Suprapubic skin (tissue), 4 donors: Measurements from ENCODE around the gene MARK4. TPM values are rescaled to one million over a fixed set of nuclear protein-coding genes. Genes with fewer than 3 reads are reported as not detected.

Experiments used
- DNase-seq, 2 donors: peaks; one replicate each; pipeline ENCODE4 v3.0.0-alpha.2; 2019; ENCODE audit warnings: low spot score in 2 of 2
- H3K27ac ChIP-seq: fragments of 200-600 bp; sonication (generic); one replicate; pipeline ENCODE4 v1.5.1; 2019
- H3K27me3 ChIP-seq: fragments of 200-600 bp; sonication (generic); one replicate; pipeline ENCODE4 v1.5.1; 2019
- H3K36me3 ChIP-seq: fragments of 200-600 bp; sonication (generic); one replicate; pipeline ENCODE4 v1.5.1; 2019
- H3K4me1 ChIP-seq: fragments of 200-600 bp; sonication (generic); one replicate; pipeline ENCODE4 v1.5.1; 2019
- H3K4me3 ChIP-seq: fragments of 200-600 bp; sonication (generic); one replicate; pipeline ENCODE4 v1.5.1; 2019; ENCODE audit warnings: mild to moderate bottlenecking
- H3K9me3 ChIP-seq: fragments of 200-600 bp; sonication (generic); one replicate; pipeline ENCODE4 v1.5.1; 2019
- EP300 ChIP-seq: sonication (generic); formaldehyde crosslinking; IDR thresholded peaks from one replicate; pipeline ENCODE4 v1.6.1; 2017; ENCODE audit warnings: antibody characterized with exemption
- POLR2A ChIP-seq, 2 donors: fragments of 450-650 bp; IDR thresholded peaks; one replicate each; pipeline ENCODE4 v1.6.1; 2017; ENCODE audit warnings: antibody characterized with exemption in 2 of 2, mild to moderate bottlenecking in 2 of 2, moderate library complexity in 2 of 2
- POLR2AphosphoS5 ChIP-seq, 3 donors: sonication (generic); formaldehyde crosslinking; IDR thresholded peaks; one replicate each; pipeline ENCODE4 v1.6.1; 2017; ENCODE audit warnings: antibody characterized with exemption in 3 of 3
- WGBS: methylation state at CpG from one replicate; pipeline ENCODE4 v1.1.5; 2018; 5-methylcytosine and 5-hydroxymethylcytosine counted together
- total RNA-seq, 4 donors: library from RNA; depleted of rRNA; stranded (reverse); fragments of >200 nt; gene quantifications; one replicate each; pipeline ENCODE4 v1.1.0, GENCODE V29; 2016
- TF ChIP-seq, protein P1 (sequence below), 2 donors: fragments of 200-600 bp in 1 of 2; fragments of 450-650 bp in 1 of 2; sonication (generic) in 1 of 2; IDR thresholded peaks; one replicate each; pipeline ENCODE4 v1.5.1; 2016 to 2019; ENCODE audit warnings: antibody characterized with exemption in 2 of 2, mild to moderate bottlenecking in 1 of 2, moderate library complexity in 1 of 2

The MARK4 gene
- total RNA-seq, 4 donors from 2014 or later = 37.4 to 56.2 (median 49.0) TPM

DNA sequence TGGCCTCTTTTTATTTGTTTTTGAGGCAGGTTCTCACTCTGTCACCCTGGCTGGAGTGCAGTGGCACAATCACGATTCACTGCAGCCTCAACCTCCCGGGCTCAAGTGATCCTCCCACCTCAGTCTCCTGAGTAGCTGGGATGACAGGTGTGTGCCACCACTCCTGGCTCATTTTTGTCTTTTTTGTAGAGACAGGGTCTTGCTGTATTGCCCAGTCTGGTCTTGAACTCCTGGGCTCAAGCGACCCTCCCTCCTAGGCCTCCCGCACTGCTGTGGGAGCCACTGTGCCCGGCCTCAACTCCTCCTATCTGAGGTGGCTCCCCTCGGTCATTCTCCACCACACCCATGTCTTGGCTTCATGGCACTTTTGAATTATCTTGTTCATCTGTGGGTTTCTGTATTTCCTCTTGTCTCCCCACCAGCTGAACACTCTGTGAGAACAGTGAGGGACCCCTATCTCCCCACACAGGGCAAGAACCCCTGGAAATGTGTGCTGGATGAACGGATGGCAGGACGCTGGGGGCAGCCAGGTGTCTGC lies 63.7 kb downstream of the MARK4 start:
- Histone ChIP-seq H3K36me3 (no peaks in the 10 kb centered on the region), H3K4me1 (no peaks in the 10 kb centered on the region), H3K27ac (no peak overlapping the region), H3K4me3 (no peak overlapping the region), H3K9me3 (no peaks in the 10 kb centered on the region), H3K27me3 (peaks cover 31% of the 10 kb centered on the region)
- TF ChIP-seq EP300 = no peak
- TF ChIP-seq, protein P1, sequence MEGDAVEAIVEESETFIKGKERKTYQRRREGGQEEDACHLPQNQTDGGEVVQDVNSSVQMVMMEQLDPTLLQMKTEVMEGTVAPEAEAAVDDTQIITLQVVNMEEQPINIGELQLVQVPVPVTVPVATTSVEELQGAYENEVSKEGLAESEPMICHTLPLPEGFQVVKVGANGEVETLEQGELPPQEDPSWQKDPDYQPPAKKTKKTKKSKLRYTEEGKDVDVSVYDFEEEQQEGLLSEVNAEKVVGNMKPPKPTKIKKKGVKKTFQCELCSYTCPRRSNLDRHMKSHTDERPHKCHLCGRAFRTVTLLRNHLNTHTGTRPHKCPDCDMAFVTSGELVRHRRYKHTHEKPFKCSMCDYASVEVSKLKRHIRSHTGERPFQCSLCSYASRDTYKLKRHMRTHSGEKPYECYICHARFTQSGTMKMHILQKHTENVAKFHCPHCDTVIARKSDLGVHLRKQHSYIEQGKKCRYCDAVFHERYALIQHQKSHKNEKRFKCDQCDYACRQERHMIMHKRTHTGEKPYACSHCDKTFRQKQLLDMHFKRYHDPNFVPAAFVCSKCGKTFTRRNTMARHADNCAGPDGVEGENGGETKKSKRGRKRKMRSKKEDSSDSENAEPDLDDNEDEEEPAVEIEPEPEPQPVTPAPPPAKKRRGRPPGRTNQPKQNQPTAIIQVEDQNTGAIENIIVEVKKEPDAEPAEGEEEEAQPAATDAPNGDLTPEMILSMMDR (IDR thresholded peaks at IDR 0.05) = no peak
- TF ChIP-seq POLR2AphosphoS5 (IDR thresholded peaks at IDR 0.05) = no peak
- no peak for TF ChIP-seq POLR2A (IDR thresholded peaks at IDR 0.05)
- 80% methylated on average over 8 of the region's 8 CpGs for WGBS
- no peak for DNase-seq

DNA sequence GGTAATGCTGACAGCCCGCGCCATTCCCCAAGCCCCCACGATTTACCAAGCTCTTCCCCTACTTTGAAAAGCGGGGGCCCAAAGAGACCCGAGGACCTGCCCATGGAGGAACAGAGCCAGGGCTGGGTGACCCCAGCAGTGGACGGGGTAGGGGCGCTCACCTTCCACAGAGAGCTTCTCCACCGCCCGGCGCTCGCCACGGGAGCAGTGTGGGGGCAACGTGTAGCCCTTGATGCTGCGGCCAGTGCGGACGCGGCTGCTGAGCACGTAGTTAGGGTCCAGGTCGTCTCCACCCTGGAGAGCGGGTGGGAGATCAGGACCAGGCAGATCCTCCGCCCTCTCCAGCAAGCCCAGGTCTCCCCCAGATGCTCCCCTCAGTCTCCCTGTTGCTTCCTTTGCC lies 64.2 kb downstream of the MARK4 start:
- Histone ChIP-seq H3K27ac (no peak overlapping the region), H3K27me3 (peaks cover 31% of the 10 kb centered on the region), H3K4me3 (no peak overlapping the region), H3K36me3 (no peaks in the 10 kb centered on the region), H3K4me1 (no peaks in the 10 kb centered on the region), H3K9me3 (no peaks in the 10 kb centered on the region)
- no peak for DNase-seq
- WGBS = 78% methylated on average over 7 of the region's 21 CpGs
- no peak for TF ChIP-seq POLR2AphosphoS5 (IDR thresholded peaks at IDR 0.05)
- no peak for TF ChIP-seq POLR2A (IDR thresholded peaks at IDR 0.05)
- no peak for TF ChIP-seq EP300
- TF ChIP-seq, protein P1 (IDR thresholded peaks at IDR 0.05) = no peak

DNA sequence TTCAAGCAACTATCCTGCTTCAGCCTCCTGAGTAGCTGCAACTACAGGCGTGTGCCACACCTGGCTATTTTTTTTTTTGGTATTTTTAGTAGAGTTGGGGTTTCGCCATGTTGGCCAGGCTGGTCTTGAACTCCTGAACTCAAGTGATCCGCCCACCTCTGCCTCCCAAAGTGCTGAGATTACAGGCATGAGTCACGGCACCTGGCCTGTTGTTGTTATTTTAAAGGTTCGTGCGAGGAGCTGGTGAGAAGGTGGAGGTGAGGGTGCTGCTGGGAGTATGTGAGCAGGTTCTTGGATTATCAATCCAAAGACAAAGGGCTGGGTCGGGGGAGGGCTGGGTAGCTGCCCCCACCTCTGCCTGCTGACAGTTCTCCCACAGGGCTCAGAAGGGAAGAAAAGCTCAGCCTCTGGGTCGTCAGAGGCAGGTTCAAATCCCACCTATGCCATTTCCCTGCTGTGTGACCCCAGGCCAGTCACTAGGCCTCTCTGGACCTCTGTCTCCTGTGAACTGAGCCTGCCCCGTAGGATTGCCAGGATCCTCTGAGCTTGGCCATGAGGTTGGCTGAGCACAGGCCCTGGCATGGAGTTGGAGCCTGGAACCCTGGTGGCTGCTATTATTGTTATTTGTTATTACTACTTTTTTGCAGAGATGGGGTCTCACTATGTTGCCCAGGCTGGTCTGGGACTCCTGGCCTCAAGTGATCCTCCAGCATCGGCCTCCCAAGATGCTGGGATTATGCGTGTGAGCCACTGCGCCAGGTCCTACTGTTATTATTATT lies 70.1 kb downstream of the MARK4 start:
- Histone ChIP-seq H3K4me1 (peaks cover 12% of the 10 kb centered on the region), H3K9me3 (no peaks in the 10 kb centered on the region), H3K27me3 (peaks cover 53% of the 10 kb centered on the region), H3K36me3 (no peaks in the 10 kb centered on the region), H3K4me3 (no peak overlapping the region), H3K27ac (no peak overlapping the region)
- TF ChIP-seq EP300 (no peak), POLR2AphosphoS5 (IDR thresholded peaks at IDR 0.05) (no peak), POLR2A (IDR thresholded peaks at IDR 0.05) (no peak)
- TF ChIP-seq, protein P1 (IDR thresholded peaks at IDR 0.05) = no peak
- WGBS = 75% methylated on average over 11 of the region's 12 CpGs
- no peak for DNase-seq

DNA sequence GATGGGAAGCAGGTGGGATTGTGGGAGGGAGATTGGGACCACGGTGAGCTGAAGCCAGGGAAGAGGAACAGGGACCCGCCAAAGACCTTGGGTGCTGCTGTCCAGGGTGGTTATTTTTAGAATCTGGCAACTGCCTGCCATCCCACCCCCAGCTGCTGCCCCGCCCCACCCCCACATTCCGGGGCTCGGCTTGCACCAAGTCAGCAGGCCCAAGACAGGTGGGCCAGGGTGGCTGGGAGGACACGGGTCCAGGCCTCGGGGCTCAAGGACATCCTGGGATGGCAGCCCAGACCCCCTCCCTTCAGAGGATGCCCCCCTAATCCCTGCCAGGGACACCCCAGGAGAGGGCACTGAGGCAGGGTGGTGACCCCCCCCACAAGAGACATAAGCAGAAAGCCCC lies 70.8 kb downstream of the MARK4 start:
- Histone ChIP-seq H3K4me1 (peaks cover 14% of the 10 kb centered on the region), H3K9me3 (no peaks in the 10 kb centered on the region), H3K4me3 (no peak overlapping the region), H3K36me3 (no peaks in the 10 kb centered on the region), H3K27me3 (peaks cover 50% of the 10 kb centered on the region), H3K27ac (no peak overlapping the region)
- TF ChIP-seq POLR2AphosphoS5 (IDR thresholded peaks at IDR 0.05) (no peak), POLR2A (IDR thresholded peaks at IDR 0.05) (no peak), EP300 (no peak)
- TF ChIP-seq, protein P1 (IDR thresholded peaks at IDR 0.05) = no peak
- no peak for DNase-seq
- WGBS = 45% methylated on average over 2 of the region's 7 CpGs

DNA sequence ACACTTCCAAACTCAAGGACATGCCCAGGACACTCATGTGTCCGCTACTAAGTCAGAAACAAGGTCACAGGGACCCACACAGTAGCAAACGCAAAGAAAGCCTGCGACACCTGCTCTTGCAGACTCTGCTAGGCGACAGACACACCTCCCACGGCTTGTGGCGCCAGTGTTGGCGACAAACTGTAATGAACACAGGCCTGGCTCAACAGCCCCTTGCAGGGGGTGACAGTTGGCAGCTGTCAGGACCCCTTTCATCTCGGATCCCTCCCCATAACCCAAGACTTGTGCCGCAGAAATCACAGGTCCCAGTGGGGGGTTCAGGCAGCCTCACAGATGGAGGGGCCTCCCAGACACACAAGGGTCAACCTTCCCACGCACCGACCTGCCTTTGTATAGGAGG lies 71.2 kb downstream of the MARK4 start:
- DNase-seq = no peak
- Histone ChIP-seq H3K27ac (no peak overlapping the region), H3K27me3 (peaks cover 50% of the 10 kb centered on the region), H3K4me1 (peaks cover 14% of the 10 kb centered on the region), H3K36me3 (no peaks in the 10 kb centered on the region), H3K9me3 (no peaks in the 10 kb centered on the region), H3K4me3 (no peak overlapping the region)
- TF ChIP-seq EP300 = no peak
- no CpG with 5 or more reads among the region's 11 CpGs for WGBS
